ENCODE results near the gene RAMP2. TPM values are rescaled to one million over a fixed set of nuclear protein-coding genes. Genes with fewer than 3 reads are reported as not detected.

RAMP2 gene
- total RNA-seq, 2 donors from 2014 or later = 3.5 to 8.4 TPM

DNA sequence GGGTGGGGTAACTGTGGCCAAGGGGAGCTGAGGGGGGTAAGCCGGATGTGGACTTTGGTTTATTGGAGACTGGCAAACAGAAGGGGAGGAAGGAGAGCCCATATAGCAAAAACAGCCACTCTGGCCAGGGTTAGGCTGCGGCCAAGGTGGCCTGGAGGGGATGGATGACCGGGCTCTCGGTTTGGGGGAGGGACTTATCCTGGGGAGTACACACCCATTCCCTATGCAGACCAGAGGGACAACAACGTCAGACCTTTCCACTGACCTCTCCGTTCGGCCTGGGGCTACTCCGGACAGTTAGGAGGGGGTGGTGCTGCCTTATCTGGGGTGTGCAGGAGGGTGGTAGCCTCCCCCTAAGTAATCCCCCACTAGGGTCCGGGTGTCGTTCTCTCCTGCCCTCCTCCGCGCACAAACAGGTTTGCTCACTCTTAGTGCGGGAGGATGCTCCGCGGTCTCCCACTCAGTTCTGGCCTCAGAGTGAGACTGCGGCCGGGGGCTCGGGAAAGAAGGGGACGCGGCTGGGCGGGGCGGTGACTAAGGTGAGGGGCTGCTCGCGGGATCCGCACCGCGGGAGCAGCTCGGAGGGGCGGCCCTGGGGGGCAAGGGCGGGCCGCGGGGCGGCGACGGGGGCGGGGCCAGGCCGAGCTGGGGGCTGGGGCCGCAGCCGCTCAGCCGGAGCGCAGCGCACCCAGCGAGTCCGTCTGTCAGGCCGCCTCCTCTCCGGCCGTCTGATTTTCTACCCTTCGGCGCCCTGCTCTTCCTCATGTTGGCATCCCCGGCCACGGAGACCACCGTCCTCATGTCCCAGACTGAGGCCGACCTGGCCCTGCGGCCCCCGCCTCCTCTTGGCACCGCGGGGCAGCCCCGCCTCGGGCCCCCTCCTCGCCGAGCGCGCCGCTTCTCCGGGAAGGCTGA is 19.2 kb downstream of the RAMP2 start, which contains the start of gene WNK4:
WNK4 (plus strand) TSS at position 675 of the 915 bp plus-strand sequence; CDS start at position 764, 89 bp downstream.
- intact Hi-C loops (cut with DNase I) = loop anchor here (5.0 kb wide), 1 partner anchor 42 kb away; the partner anchor contains the start of gene BECN1
- no peaks in the 10 kb centered on the region for H3K9me3 ChIP-seq
- H3K9ac ChIP-seq (ENCODE audit: low read depth in 2 of 2, low read length in 2 of 2) = peak within 1 kb of the TSS; percentile 77 to 83
- peak within 1 kb of the TSS; percentile 88 for H3K27ac ChIP-seq
- no peaks in the 10 kb centered on the region for H3K36me3 ChIP-seq
- peaks cover 6% of the 10 kb centered on the region for H3K27me3 ChIP-seq
- H3K4me1 ChIP-seq = no peaks in the 10 kb centered on the region
- peak; percentile 89 for DNase-seq
- TF ChIP-seq, protein P1, sequence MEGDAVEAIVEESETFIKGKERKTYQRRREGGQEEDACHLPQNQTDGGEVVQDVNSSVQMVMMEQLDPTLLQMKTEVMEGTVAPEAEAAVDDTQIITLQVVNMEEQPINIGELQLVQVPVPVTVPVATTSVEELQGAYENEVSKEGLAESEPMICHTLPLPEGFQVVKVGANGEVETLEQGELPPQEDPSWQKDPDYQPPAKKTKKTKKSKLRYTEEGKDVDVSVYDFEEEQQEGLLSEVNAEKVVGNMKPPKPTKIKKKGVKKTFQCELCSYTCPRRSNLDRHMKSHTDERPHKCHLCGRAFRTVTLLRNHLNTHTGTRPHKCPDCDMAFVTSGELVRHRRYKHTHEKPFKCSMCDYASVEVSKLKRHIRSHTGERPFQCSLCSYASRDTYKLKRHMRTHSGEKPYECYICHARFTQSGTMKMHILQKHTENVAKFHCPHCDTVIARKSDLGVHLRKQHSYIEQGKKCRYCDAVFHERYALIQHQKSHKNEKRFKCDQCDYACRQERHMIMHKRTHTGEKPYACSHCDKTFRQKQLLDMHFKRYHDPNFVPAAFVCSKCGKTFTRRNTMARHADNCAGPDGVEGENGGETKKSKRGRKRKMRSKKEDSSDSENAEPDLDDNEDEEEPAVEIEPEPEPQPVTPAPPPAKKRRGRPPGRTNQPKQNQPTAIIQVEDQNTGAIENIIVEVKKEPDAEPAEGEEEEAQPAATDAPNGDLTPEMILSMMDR (IDR thresholded peaks at IDR 0.05) = no peak
- H3K4me3 ChIP-seq = peak within 1 kb of the TSS; percentile 48

DNA sequence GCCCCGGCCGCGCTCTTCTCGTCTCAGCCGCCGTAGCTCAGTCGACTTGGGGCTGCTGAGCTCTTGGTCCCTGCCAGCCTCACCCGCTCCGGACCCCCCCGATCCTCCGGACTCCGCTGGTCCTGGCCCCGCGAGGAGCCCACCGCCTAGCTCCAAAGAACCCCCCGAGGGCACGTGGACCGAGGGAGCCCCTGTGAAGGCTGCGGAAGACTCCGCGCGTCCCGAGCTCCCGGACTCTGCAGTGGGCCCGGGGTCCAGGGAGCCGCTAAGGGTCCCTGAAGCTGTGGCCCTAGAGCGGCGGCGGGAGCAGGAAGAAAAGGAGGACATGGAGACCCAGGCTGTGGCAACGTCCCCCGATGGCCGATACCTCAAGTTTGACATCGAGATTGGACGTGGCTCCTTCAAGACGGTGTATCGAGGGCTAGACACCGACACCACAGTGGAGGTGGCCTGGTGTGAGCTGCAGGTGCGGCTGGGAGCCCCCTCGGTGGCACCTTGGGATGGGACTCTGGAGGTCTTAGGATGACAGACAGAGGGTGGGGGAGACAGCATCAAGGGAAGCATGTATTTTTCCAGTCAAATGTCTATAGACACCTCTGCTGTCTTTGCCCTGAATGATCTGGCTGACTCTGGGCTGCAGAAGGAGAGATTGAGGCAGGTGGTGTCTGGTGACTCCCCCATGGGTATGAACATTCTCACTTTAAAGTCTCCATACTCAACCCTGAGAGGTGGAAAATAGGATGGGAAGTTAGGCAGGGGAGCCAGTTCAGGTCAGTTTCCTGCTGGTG is 20.0 kb downstream of the RAMP2 start:
- Histone ChIP-seq H3K4me1 (no peaks in the 10 kb centered on the region), H3K27ac (peak overlapping the region; percentile 88), H3K36me3 (no peaks in the 10 kb centered on the region), H3K9me3 (no peaks in the 10 kb centered on the region), H3K9ac (ENCODE audit: low read depth in 2 of 2, low read length in 2 of 2) (peak overlapping the region; percentile 77 to 82), H3K4me3 (peak overlapping the region; percentile 48), H3K27me3 (peaks cover 6% of the 10 kb centered on the region)
- no peak for DNase-seq
- intact Hi-C loops (cut with DNase I) = no loop called here
- TF ChIP-seq, protein P1 (IDR thresholded peaks at IDR 0.05) = no peak

DNA sequence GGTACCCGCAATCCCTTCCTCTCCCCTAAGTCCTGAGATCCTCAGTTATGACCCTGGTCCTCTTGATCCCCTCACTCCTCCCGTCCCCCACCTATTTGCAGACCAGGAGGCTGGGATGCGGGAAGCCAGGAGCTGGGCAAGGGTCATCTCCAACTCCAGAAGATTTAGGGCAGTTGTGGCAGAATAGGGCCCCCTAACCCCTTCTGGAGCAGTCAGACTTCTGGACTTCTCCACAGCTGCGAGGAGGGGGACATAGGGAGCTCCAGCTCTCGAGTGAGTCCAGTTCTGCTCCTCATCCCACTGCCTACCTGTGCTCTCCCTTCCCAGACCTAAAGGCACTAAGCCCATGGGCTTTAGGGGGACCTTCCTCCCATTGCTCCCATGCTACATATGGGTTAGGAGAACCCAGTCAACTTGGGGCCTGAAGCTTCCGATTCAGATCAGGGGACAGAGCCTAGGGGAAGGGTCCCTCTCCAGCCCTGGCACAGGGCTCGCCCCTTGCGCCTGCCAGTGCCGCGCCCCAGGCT is 20.7 kb downstream of the RAMP2 start:
- intact Hi-C loops (cut with DNase I) = no loop called here
- Histone ChIP-seq H3K4me3 (peak overlapping the region; percentile 48), H3K27me3 (peaks cover 6% of the 10 kb centered on the region), H3K27ac (no peak overlapping the region), H3K36me3 (no peaks in the 10 kb centered on the region), H3K9me3 (no peaks in the 10 kb centered on the region), H3K9ac (ENCODE audit: low read depth in 2 of 2, low read length in 2 of 2) (peak overlapping the region; percentile 77 to 82), H3K4me1 (no peaks in the 10 kb centered on the region)
- TF ChIP-seq, protein P1 (IDR thresholded peaks at IDR 0.05) = no peak
- no peak for DNase-seq

DNA sequence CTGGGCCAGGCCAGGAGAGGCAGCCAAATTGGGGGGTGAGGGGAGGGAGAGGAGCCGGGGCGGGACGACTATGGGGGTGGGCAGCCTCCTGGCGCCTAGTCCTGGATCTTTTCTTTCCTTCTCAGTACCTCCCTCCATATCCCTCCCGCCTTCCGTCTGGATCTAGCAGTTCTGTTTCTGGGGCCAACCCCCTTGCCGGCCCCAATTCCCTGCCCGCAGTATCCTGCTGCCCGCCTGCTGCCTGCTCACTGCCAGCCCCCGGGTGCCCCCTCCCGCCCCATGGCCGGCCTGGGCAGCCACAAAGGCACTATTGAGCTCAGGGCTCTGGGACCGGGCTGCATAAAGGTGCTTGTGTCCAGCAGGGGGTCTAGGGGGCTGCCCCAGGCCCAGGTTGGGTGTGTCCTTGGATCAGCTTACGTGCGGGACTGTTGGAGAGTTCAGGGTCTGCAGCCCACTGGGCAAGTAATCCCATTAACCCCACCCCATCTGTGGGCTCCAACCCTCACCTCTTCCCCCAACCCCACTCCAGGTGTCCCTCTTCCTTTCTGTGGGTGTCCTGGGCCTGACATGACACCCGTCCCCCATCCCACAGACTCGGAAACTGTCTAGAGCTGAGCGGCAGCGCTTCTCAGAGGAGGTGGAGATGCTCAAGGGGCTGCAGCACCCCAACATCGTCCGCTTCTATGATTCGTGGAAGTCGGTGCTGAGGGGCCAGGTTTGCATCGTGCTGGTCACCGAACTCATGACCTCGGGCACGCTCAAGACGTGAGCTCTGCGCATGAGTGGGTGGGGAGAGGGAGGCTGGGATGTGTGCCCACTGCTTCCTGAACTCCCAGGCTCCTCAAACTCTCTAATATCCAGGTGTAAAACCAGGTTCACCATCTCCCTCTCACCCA is 21.4 kb downstream of the RAMP2 start:
- H3K4me3 ChIP-seq = peak overlapping the region; percentile 48
- H3K4me1 ChIP-seq = no peaks in the 10 kb centered on the region
- no peak for DNase-seq
- H3K9me3 ChIP-seq = no peaks in the 10 kb centered on the region
- H3K36me3 ChIP-seq = no peaks in the 10 kb centered on the region
- TF ChIP-seq, protein P1 (IDR thresholded peaks at IDR 0.05) = no peak
- intact Hi-C loops (cut with DNase I) = no loop called here
- H3K27me3 ChIP-seq = peaks cover 6% of the 10 kb centered on the region
- H3K9ac ChIP-seq (ENCODE audit: low read depth in 2 of 2, low read length in 2 of 2) = peak overlapping the region; percentile 77 to 82
- no peak overlapping the region for H3K27ac ChIP-seq

All from colonic mucosa (tissue), 4 donors.